Kidney epithelial cell (primary cell): ENCODE measurements around the gene RETSAT. TPM values are rescaled to one million over a fixed set of nuclear protein-coding genes. Genes with fewer than 3 reads are reported as not detected.

Experiments
- DNase-seq: peaks from one replicate; pipeline ENCODE4 v3.0.0-alpha.2; 2010; ENCODE audit warnings: low read depth
- H3K27me3 ChIP-seq: 2 replicates; pipeline ENCODE4 v1.6.0; 2011; ENCODE audit warnings: low read length; ENCODE audit not compliant: control insufficient read depth, insufficient read depth
- H3K36me3 ChIP-seq: 2 replicates; pipeline ENCODE4 v1.5.1; 2011; ENCODE audit warnings: low read length; ENCODE audit not compliant: control insufficient read depth, insufficient read depth
- H3K4me3 ChIP-seq: 2 replicates; pipeline ENCODE4 v1.5.1; 2011; ENCODE audit warnings: low read depth, mild to moderate bottlenecking, control low read depth, low read length
- CTCF ChIP-seq: IDR thresholded peaks from 2 replicates; pipeline ENCODE4 v1.5.1; 2011; ENCODE audit warnings: mild to moderate bottlenecking, moderate library complexity, low read length, control low read depth, inconsistent platforms; ENCODE audit not compliant: insufficient read depth, poor library complexity, severe bottlenecking
- total RNA-seq: library from RNA; depleted of rRNA; stranded (reverse); fragments of >200 nt; gene quantifications from 2 replicates; pipeline ENCODE4 v1.2.3, GENCODE V29; 2015

RETSAT gene
- 29.6 and 31.6 TPM in 2 replicates for total RNA-seq

GRCh38 chr2:85354286-85355072 lies at the start of gene RETSAT, which contains the start of gene ELMOD3:
TSS of gene RETSAT (minus strand) at chr2:85354528. CDS start at chr2:85354507, 21 bp downstream.
TSS of gene ELMOD3 (plus strand) at chr2:85354769. CDS start at chr2:85357199, 2,430 bp downstream.
- peaks cover 1% of the 10 kb centered on the region for H3K36me3 ChIP-seq
- peak within 1 kb of the TSS; percentile 73 for H3K4me3 ChIP-seq
- TF ChIP-seq CTCF = no peak
- peak; percentile 98 for DNase-seq
- no peaks in the 10 kb centered on the region for H3K27me3 ChIP-seq

DNA sequence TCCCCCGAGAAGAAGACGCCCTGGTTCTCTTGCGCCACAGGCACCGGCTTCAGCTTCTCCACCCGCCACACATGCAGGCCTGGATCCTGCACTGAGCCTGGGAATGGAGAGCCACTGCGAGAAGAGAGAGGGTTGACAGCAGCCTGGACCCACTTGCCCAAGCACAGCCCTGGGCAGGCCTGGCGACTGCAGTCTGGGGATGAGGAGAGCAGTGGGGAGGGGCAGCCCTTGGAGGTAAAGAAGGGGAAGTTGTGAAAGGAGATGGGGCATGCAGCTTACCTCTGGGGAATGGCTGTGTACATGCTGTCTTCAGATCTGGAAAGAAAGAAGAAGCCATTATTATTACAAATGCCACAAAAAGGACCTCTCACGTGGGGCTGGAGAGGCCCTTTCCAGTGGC lies 47.5 kb upstream of the RETSAT start:
- DNase-seq = no peak
- Histone ChIP-seq H3K27me3 (no peaks in the 10 kb centered on the region), H3K36me3 (no peaks in the 10 kb centered on the region), H3K4me3 (no peak overlapping the region)
- no peak for TF ChIP-seq CTCF

DNA sequence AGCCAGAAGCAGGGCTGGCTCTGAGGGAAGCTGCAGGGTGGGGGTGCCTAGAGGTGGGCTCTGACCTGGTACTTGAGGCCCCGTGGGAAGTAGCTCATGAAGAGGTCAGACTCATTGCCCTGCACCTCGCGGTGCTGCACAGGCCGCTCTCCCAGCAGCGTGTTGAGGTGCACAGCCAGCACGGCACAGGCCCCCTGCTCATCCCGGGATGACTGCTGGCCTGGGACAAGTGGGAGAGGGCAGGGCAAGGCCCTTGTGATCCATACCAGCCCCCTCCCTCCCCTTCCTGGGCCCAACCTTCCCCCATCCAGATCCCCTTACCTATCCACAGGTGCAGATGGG lies 47.1 kb upstream of the RETSAT start:
- no peaks in the 10 kb centered on the region for H3K36me3 ChIP-seq
- DNase-seq = no peak

DNA sequence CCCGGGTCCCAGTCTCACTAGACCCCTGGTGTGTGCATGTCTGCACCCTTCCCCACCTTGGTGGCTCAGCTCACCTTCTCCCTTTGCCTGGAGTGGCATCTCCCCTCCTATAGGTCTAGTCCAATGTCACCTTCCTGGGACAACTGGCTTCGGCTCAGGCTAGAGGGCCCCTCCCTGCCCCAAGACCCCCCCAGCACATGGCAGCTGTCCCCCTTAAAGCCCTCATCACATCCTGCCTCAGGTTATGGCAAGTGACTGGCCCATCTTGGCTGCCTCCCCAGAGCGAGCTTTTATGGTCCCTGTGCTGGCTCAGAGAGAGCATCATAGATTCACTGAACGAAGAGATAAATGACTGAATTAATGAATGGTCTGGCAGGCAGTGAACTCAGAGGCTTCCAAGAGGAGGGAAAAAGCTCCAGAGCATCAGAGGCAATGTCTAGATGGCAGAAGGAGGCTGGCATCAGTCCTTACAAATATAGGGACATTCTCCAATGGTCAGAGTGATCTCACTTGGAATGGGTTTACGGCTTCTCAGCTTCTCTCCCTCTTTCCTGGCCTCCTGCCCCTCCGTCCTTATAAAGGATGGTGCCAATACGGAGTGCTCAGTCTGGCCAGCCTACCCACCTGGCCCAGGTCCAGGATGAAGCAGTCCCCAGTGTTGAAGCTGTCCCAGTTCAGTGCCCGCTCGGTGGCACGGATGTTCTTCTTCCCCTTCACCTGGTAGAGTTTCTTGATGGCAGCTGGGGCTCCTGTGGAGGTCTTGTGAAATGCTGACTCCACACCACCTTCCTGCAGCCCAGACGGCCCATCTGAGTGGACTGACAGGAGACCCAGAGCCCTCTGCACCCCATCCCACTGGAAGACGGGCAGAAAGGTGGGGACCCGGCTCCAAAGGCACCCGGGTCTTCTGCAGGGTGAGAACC lies 46.5 kb upstream of the RETSAT start:
- Histone ChIP-seq H3K27me3 (no peaks in the 10 kb centered on the region), H3K36me3 (no peaks in the 10 kb centered on the region), H3K4me3 (no peak overlapping the region)
- TF ChIP-seq CTCF = no peak
- no peak for DNase-seq

More for the DNA sequence above, 47.1 kb upstream of the RETSAT start:
- no peaks in the 10 kb centered on the region for H3K27me3 ChIP-seq
- TF ChIP-seq CTCF = no peak
- no peak overlapping the region for H3K4me3 ChIP-seq

- TF ChIP-seq CTCF = no peak
- H3K4me3 ChIP-seq = no peak overlapping the region
- DNase-seq = no peak
- no peaks in the 10 kb centered on the region for H3K27me3 ChIP-seq
- no peaks in the 10 kb centered on the region for H3K36me3 ChIP-seq
Observed at GRCh38 chr2:85400023-85400422, 45.7 kb upstream of the RETSAT start.
